GM04503 (cell line): ENCODE results near the gene SLN.

Source experiments
- DNase-seq: peaks from one replicate; pipeline ENCODE4 v3.0.0-alpha.2; 2012; ENCODE audit warnings: low read depth

Gene SLN

GRCh38 chr11:107719557-107720302 lies 7.9 kb upstream of the SLN start:
- DNase-seq: no peak

DNA sequence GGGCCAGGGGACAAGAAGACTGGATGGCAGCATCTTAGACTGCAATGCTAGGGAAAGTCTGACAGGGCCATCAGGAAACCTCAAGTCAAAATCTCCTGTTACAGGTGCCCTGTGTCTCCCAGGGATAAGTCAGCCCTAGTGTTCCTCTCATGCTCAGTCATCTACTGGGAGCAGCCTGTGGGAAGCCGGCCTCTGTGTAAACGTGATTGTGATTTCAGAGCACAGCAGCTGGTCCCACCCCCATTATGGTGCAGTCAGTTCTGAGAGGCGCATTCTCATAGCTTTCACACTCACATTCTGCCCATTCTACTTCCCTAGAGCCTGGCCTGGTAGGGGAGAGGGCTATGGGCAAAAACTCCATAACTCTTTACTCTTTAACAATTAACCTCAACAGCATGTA lies 7.2 kb upstream of the SLN start:
- no peak for DNase-seq

- DNase-seq: no peak
Observed at GRCh38 chr11:107716884-107717532, 5.2 kb upstream of the SLN start.

DNA sequence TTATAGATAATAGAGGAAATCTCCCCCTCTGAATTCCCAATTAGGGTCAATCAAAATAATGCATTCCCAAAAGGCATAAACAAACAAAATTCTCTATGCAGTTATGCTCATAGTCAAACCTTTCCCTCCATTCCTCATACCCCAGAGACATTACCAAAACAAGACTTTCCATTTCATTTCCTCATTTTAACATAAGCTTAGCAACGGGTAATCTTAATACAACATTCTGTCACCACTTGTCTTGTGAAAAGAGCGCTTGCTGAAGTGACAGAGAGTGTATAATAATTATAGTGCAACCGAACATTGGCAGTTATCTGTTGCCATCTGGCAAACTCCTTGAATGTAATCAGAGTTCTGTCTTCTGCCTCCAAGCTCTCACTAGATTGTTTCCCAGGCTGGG lies 1.2 kb upstream of the SLN start:
- no peak for DNase-seq

GRCh38 chr11:107710301-107710700 lies 1.6 kb downstream of the SLN start:
- no peak for DNase-seq

DNA sequence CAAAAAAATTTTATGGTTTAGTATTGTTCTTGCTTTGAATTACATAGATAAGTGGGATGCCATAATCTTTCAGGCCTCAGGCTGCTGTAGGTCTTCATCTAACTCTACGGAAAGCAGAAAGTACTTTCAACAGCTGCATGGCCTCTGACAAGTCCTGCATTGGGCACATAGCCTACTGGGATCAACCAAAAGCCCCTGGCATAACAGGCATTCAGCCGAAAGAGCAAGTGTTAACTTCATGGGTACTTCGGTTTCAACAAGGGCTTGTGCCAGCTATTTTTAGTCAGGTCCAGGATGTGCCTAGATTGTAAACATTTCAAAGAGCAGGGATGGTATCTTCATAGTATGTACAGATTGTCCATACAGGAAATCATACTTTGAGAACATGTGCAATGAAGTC lies 3.1 kb downstream of the SLN start:
- DNase-seq: no peak

DNA sequence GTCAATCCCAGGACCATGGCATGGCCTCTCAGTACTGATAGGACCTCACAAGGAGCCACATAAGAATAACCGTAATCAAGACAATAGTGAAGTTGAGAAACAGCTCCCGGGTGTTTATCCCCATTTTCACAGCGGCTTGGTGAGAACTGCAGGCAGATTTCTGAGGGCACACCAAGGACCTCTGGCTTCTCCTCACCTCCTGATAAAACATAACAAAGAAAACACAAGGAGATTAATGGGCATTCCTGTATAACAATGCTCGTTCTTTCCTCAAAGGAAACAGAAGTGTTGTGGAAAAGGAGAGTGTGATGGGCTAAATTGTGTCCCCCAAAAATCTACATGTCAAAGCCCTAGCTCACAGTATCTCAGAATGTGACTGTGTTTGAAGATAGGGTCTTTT lies 4.0 kb downstream of the SLN start:
- DNase-seq: no peak

GRCh38 chr11:107707215-107707671 lies 4.6 kb downstream of the SLN start:
- DNase-seq: no peak

- DNase-seq: no peak
Observed at GRCh38 chr11:107706531-107706930, 5.3 kb downstream of the SLN start.

GRCh38 chr11:107705027-107705426 lies 6.8 kb downstream of the SLN start:
- DNase-seq: peak; percentile 84

GRCh38 chr11:107704451-107704850 lies 7.4 kb downstream of the SLN start:
- DNase-seq: peak; percentile 25

DNA sequence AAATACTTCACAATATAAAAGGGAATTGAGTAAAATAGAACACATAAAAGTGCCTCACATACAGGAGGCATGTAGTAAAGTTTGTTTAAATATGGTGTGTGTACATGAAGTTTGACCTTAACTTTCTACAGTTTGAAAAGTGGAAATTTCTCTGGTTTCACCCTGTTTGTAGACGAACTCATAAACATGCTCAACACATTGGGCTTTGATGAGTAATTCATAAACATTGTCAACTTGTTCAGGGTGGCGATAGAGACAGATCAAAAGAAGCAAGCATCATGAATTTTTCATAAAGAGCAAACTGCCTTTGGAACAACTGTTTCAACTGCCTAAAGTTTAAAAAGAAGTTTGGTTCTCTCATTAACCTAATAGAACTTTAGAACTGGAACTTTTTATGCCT lies 9.1 kb downstream of the SLN start:
- no peak for DNase-seq

- no peak for DNase-seq
Observed at GRCh38 chr11:107702109-107702660, 9.7 kb downstream of the SLN start.

GRCh38 chr11:107699371-107700285 lies 12.2 kb downstream of the SLN start:
- DNase-seq: no peak

DNA sequence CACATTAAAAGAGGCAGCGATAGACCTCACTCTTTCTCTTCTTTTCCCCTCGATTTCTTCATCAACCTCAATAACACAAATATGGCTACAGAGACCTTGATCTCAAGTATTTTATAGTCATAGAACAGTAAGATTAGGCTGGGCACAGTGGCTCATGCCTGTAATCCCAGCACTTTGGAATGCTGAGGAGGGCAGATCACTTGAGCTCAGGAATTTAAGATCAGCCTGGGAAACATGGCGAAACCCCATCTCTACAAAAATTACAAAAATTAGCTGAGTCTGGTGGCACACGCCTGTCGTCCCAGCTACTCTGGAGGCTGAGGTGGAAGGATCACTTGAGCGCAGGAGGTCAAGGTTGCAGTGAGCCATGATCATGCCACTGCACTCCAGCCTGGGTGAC lies 14.6 kb downstream of the SLN start:
- no peak for DNase-seq

GRCh38 chr11:107696140-107696539 lies 15.7 kb downstream of the SLN start:
- DNase-seq: peak; percentile 96

DNA sequence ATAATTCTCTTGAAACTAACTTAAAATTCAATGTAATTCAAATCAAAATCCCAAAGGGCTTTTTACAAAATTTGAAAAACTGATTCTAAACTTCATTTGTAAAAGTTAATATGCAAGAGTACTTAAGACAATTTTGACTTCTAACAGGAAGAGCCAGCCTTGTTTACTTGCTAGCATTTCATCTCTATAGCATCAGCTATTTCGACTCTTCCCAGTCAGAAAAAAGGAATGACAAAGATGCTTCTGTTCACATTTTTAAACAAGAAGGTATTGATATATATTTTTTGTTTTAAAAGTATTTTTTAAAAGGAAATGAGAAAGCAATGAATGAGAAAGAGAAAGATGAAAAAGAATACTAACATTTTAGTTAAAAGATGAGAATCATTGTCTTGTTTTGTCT lies 16.4 kb downstream of the SLN start:
- DNase-seq: peak; percentile 46

GRCh38 chr11:107691000-107691750 lies 20.7 kb downstream of the SLN start:
- DNase-seq: no peak

DNA sequence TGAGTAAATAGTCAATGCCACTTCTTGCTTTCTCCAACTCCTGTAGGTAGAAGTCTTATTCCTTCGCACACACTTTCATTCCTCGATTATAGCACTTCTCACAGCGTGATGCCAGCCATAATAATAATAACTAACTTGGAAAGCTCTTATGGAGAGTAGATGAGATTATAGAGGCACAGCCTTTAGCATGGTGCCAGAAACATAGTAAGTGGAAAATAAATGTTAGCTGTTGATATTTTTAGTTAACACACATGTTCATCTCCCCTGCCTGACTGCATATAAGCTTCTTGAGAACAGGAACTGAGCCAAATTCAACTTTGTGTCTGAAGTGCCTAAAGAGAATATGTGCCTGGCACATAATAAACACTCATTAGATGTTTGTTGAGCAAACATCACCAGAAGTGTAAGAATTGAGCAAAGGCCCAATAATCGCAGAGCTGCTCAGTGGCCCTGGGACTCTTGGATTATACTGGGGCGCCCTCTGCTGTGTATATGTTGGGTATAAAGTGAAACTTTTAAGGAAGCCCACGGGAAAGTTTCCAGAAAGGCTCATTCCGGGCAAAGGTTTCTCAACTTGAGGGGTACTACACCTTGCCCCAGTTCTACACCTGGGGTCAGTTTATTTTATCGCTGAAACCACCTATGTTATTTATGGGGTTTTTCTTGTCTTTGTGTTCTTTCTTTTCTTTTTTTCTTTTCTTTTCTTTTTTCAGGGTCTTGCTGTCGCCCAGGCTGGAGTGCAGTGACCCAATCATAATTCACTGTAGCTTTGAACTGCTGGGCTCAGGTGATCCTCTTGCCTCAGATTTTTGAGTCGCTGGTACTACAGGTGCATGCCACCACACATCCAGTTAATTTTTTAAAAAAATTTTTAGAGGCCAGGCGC lies 22.3 kb downstream of the SLN start:
- no peak for DNase-seq

DNA sequence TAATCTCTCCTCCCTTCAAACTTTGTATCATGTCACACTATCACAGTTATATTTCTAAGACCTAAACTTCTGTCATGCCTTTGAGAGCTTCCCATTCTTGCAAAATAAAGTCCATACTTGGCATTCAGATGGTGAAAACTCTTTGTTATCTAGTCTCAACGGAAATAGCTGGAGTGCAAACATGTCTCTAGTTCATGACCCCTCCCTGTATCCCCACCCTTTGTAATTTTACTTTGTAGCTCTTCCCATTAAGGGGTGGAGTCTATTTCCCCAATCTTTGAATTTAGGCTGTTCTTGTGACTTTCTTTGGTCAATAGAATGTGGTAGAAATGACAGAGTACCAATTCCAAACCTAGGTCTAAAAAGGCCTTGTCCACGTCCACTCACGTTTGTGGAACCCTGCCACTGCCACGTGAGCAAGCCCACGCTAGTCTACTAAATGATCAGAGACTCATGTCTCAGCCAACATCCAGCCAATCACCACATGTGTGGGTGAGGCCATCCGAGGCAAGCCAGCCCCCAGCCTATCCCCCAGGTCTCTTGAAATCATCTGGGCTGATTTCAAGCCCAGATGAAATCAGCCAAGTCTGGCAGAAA lies 23.4 kb downstream of the SLN start:
- DNase-seq: no peak
